ENCODE data around the gene SLC36A1. TPM values are rescaled to one million over a fixed set of nuclear protein-coding genes. Genes with fewer than 3 reads are reported as not detected.

The SLC36A1 gene
- 10 to 100 TPM; 10.9 to 16.1 (median 13.0) TPM for total RNA-seq
- total RNA-seq (2013): 6.3 TPM

- Histone ChIP-seq H3K9me3 (ENCODE audit: control insufficient read depth, insufficient read depth, low read length) (no peaks in the 10 kb centered on the region), H3K27ac (ENCODE audit: low read length) (peak within 1 kb of the TSS; percentile 61), H3K4me1 (ENCODE audit: control insufficient read depth, insufficient read depth, low read length) (peaks cover 13% of the 10 kb centered on the region), H3K27me3 (ENCODE audit: control insufficient read depth, insufficient read depth, low read length) (no peaks in the 10 kb centered on the region), H3K4me3 (ENCODE audit: low read length) (peak within 1 kb of the TSS; percentile 80), H3K36me3 (ENCODE audit: control insufficient read depth, insufficient read depth, low read length) (no peaks in the 10 kb centered on the region)
- DNase-seq: peak; percentile 91 to 95
- TF ChIP-seq CTCF (IDR thresholded peaks at IDR 0.05): peak; percentile 92
- under 1% methylated on average over 46 of the region's 46 CpGs for WGBS (ENCODE audit: insufficient coverage)
- ATAC-seq: peak; percentile 98 to 99 (median 99)
- no peaks in the 10 kb centered on the region for H3K9me3 Mint-ChIP-seq
- H3K4me1 Mint-ChIP-seq: peaks cover 23 to 37% of the 10 kb centered on the region in 2 donors
- H3K27me3 Mint-ChIP-seq (ENCODE audit: low read depth in 2 of 2): peaks cover 21 to 31% of the 10 kb centered on the region in 2 donors
- no peaks in the 10 kb centered on the region for H3K36me3 Mint-ChIP-seq
- intact Hi-C loops (cut with micrococcal nuclease): loop anchor here (1.0 to 10.0 kb wide), 6 partner anchors 53 to 697 kb away; partner anchors contain the start of gene G3BP1
- H3K27ac Mint-ChIP-seq: peak within 1 kb of the TSS; percentile 79 to 92
- H3K4me3 Mint-ChIP-seq: peak within 1 kb of the TSS; percentile 97
These were observed at the start of gene SLC36A1 for GRCh38 chr5:151447174-151448037. SLC36A1 (plus strand) TSS chr5:151447603; CDS start chr5:151458793, 11,190 bp downstream.

- 96% methylated on average over 4 of the region's 4 CpGs for WGBS (ENCODE audit: insufficient coverage)
- Histone ChIP-seq H3K9me3 (ENCODE audit: control insufficient read depth, insufficient read depth, low read length) (no peaks in the 10 kb centered on the region), H3K4me1 (ENCODE audit: control insufficient read depth, insufficient read depth, low read length) (no peaks in the 10 kb centered on the region), H3K36me3 (ENCODE audit: control insufficient read depth, insufficient read depth, low read length) (no peaks in the 10 kb centered on the region), H3K27ac (ENCODE audit: low read length) (no peak overlapping the region), H3K4me3 (ENCODE audit: low read length) (no peak overlapping the region), H3K27me3 (ENCODE audit: control insufficient read depth, insufficient read depth, low read length) (peaks cover 9% of the 10 kb centered on the region)
- intact Hi-C loops (cut with micrococcal nuclease): no loop called here
- ATAC-seq: no peak
- DNase-seq: no peak
- Mint-ChIP-seq H3K27me3 (ENCODE audit: low read depth in 2 of 2) (peaks cover 30 to 54% of the 10 kb centered on the region in 2 donors), H3K9me3 (no peaks in the 10 kb centered on the region), H3K4me1 (no peaks in the 10 kb centered on the region), H3K4me3 (no peak overlapping the region), H3K27ac (no peak overlapping the region), H3K36me3 (no peaks in the 10 kb centered on the region)
- TF ChIP-seq CTCF (IDR thresholded peaks at IDR 0.05): no peak
These were observed 41.9 kb upstream of the SLC36A1 start for GRCh38 chr5:151405334-151406160.

- Histone ChIP-seq H3K27me3 (ENCODE audit: control insufficient read depth, insufficient read depth, low read length) (peaks cover 11% of the 10 kb centered on the region), H3K4me3 (ENCODE audit: low read length) (no peak overlapping the region), H3K36me3 (ENCODE audit: control insufficient read depth, insufficient read depth, low read length) (no peaks in the 10 kb centered on the region), H3K4me1 (ENCODE audit: control insufficient read depth, insufficient read depth, low read length) (no peaks in the 10 kb centered on the region), H3K27ac (ENCODE audit: low read length) (no peak overlapping the region), H3K9me3 (ENCODE audit: control insufficient read depth, insufficient read depth, low read length) (no peaks in the 10 kb centered on the region)
- Mint-ChIP-seq H3K36me3 (no peaks in the 10 kb centered on the region), H3K4me3 (no peak overlapping the region), H3K4me1 (no peaks in the 10 kb centered on the region), H3K9me3 (no peaks in the 10 kb centered on the region), H3K27me3 (ENCODE audit: low read depth in 2 of 2) (peaks cover 29 to 54% of the 10 kb centered on the region in 2 donors), H3K27ac (no peak overlapping the region)
- no peak for TF ChIP-seq CTCF (IDR thresholded peaks at IDR 0.05)
- intact Hi-C loops (cut with micrococcal nuclease): no loop called here
- 74% methylated on average over 7 of the region's 8 CpGs for WGBS (ENCODE audit: insufficient coverage)
- ATAC-seq: no peak
- DNase-seq: no peak
These were observed 41.0 kb upstream of the SLC36A1 start for GRCh38 chr5:151406322-151406947.

All from natural killer cell (primary cell).